ENCODE results near the gene EFTUD2.

DNA sequence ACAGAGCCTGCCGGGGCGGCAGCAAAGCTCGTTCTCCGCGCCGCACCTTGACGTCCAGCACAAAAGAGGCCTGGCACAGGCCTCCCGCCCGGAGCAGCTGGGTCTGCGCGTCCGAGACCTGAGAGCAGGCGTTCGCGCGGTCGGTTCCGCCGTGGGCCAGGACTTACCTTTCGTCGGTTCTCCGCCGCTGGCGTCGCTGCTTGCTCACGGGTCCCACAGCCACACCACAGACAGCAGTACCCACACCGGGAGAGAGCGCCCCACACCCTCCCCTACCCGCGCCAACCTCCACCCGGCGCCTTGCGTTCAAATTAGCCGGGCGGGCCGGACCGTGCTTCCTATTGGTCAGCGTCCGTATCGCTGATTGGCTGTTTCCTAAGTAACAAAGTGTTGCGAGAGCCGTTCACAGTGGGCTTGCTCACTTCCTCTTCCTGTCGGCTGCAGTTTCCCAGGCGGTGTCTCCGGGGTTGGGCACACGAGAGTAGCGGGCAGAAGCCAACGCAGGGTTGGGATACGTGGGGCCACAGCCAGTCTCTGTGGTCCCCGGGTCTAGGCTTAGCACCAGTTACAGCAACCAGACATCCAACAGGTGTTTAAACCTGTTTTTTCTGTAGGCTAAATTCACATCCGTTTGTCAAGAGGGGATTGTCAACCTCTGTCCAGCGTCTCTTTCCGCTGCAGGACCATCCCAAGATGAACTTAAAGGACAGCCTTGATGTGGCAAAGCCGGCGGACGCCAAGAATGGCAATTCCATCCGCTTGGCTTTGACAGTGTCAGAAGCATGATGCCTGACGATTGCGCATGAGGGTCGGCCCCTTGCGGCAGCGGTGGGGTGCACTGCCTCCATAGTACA lies 48.4 kb upstream of the EFTUD2 start, which contains the start of gene KIF18B:
- TF ChIP-seq ZEB2 (IDR thresholded peaks at IDR 0.05) (no peak), POLR2A (conservative IDR thresholded peaks at IDR 0.05) (peak; percentile 96), JUND (IDR thresholded peaks at IDR 0.05; ENCODE audit: borderline replicate concordance, low read depth, low read length) (peak; percentile 60; the same call in 1 of the 2 replicates), JUND (tag; IDR thresholded peaks at IDR 0.05; ENCODE audit: borderline replicate concordance, low read depth, low read length) (no peak; the same call in 2 of the 3 replicates), EZH2 (IDR thresholded peaks at IDR 0.05; ENCODE audit: borderline replicate concordance, low read depth, low read length) (no peak)
- TF ChIP-seq, protein P1, sequence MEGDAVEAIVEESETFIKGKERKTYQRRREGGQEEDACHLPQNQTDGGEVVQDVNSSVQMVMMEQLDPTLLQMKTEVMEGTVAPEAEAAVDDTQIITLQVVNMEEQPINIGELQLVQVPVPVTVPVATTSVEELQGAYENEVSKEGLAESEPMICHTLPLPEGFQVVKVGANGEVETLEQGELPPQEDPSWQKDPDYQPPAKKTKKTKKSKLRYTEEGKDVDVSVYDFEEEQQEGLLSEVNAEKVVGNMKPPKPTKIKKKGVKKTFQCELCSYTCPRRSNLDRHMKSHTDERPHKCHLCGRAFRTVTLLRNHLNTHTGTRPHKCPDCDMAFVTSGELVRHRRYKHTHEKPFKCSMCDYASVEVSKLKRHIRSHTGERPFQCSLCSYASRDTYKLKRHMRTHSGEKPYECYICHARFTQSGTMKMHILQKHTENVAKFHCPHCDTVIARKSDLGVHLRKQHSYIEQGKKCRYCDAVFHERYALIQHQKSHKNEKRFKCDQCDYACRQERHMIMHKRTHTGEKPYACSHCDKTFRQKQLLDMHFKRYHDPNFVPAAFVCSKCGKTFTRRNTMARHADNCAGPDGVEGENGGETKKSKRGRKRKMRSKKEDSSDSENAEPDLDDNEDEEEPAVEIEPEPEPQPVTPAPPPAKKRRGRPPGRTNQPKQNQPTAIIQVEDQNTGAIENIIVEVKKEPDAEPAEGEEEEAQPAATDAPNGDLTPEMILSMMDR (IDR thresholded peaks at IDR 0.05 in 2 of 3, conservative IDR thresholded peaks at IDR 0.05 in 1 of 3; ENCODE audit: insufficient read depth in 2 of 3, low read depth in 1 of 3, low read length in 3 of 3), result peak in 2 of 3 experiments; percentile 10 to 32; a peak in 2 of 6 replicates

Data from K562 (cell line).